HEK293 (cell line): ENCODE measurements around the gene CSK.

Source experiments
- ZNF24 ChIP-seq: fragments of 450-650 bp; formaldehyde crosslinking; IDR thresholded peaks from 2 replicates; pipeline ENCODE4 v1.5.1; 2016; ENCODE audit warnings: missing biosample characterization, missing genetic modification characterization
- ZNF274 ChIP-seq, 2 experiments: fragments of 200-500 bp in 1 of 2; fragments of 450-650 bp in 1 of 2; sonication (Bioruptor generic) in 1 of 2; formaldehyde crosslinking in 1 of 2; IDR thresholded peaks; 2 replicates each; pipeline versions ENCODE4 v1.5.1 to v1.6.1; 2014 to 2016; ENCODE audit warnings: borderline replicate concordance in 1 of 2, inconsistent platforms in 1 of 2, low read length in 1 of 2, missing biosample characterization in 1 of 2, missing genetic modification characterization in 1 of 2
- ZNF701 ChIP-seq: fragments of 450-650 bp; formaldehyde crosslinking; IDR thresholded peaks from 2 replicates; pipeline ENCODE4 v1.5.1; 2016; ENCODE audit warnings: missing biosample characterization, missing genetic modification characterization
- TF ChIP-seq, protein P1 (sequence below): fragments of 450-650 bp; formaldehyde crosslinking; IDR thresholded peaks from 2 replicates; pipeline ENCODE4 v1.5.1; 2016; ENCODE audit warnings: missing biosample characterization, missing genetic modification characterization
- TF ChIP-seq, protein P2 (sequence below): fragments of 450-650 bp; formaldehyde crosslinking; conservative IDR thresholded peaks from 2 replicates; pipeline ENCODE4 v1.5.1; 2016; ENCODE audit warnings: low read depth, missing biosample characterization, missing genetic modification characterization
- TF ChIP-seq, protein P3 (sequence below): sonication (generic); formaldehyde crosslinking; IDR thresholded peaks from 2 replicates; pipeline ENCODE4 v1.8.1; 2022; ENCODE audit warnings: mild to moderate bottlenecking, moderate library complexity, missing genetic modification reagents

DNA sequence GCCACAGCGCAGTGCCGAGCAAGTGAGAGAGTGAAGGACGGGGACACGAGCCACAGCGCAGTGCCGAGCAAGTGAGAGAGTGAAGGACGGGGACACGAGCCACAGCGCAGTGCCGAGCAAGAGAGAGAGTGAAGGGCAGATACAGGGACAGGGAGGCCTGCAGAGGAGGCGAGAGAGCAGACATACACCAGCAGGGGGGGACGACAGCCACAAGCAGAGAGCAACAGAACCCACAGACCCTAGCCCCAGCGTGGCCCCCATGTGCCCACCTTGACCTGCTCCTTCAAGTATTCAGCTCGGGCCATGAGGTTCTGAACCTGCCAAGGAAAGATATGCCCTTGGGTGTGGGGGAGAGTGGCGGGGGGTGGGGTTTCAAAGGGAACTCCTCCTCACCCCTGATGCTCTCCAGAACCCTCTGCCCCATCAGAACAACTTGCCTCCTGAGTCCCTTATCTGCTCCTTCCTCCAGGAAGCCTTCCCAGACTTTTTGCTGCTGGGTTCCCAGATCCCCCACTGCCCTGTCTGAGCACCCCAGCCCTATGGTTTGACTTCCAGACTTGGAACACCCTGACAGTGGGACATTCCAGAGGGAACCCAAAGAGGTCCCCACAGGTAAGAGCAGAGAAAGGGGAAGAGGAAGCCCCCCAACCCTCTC lies 55.7 kb downstream of the CSK start:
- TF ChIP-seq, protein P1, sequence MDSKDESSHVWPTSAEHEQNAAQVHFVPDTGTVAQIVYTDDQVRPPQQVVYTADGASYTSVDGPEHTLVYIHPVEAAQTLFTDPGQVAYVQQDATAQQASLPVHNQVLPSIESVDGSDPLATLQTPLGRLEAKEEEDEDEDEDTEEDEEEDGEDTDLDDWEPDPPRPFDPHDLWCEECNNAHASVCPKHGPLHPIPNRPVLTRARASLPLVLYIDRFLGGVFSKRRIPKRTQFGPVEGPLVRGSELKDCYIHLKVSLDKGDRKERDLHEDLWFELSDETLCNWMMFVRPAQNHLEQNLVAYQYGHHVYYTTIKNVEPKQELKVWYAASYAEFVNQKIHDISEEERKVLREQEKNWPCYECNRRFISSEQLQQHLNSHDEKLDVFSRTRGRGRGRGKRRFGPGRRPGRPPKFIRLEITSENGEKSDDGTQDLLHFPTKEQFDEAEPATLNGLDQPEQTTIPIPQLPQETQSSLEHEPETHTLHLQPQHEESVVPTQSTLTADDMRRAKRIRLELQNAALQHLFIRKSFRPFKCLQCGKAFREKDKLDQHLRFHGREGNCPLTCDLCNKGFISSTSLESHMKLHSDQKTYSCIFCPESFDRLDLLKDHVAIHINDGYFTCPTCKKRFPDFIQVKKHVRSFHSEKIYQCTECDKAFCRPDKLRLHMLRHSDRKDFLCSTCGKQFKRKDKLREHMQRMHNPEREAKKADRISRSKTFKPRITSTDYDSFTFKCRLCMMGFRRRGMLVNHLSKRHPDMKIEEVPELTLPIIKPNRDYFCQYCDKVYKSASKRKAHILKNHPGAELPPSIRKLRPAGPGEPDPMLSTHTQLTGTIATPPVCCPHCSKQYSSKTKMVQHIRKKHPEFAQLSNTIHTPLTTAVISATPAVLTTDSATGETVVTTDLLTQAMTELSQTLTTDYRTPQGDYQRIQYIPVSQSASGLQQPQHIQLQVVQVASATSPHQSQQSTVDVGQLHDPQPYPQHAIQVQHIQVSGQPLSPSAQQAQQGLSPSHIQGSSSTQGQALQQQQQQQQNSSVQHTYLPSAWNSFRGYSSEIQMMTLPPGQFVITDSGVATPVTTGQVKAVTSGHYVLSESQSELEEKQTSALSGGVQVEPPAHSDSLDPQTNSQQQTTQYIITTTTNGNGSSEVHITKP (tag by site-specific recombination), result no peak
- no peak for TF ChIP-seq ZNF24
- TF ChIP-seq, protein P2, sequence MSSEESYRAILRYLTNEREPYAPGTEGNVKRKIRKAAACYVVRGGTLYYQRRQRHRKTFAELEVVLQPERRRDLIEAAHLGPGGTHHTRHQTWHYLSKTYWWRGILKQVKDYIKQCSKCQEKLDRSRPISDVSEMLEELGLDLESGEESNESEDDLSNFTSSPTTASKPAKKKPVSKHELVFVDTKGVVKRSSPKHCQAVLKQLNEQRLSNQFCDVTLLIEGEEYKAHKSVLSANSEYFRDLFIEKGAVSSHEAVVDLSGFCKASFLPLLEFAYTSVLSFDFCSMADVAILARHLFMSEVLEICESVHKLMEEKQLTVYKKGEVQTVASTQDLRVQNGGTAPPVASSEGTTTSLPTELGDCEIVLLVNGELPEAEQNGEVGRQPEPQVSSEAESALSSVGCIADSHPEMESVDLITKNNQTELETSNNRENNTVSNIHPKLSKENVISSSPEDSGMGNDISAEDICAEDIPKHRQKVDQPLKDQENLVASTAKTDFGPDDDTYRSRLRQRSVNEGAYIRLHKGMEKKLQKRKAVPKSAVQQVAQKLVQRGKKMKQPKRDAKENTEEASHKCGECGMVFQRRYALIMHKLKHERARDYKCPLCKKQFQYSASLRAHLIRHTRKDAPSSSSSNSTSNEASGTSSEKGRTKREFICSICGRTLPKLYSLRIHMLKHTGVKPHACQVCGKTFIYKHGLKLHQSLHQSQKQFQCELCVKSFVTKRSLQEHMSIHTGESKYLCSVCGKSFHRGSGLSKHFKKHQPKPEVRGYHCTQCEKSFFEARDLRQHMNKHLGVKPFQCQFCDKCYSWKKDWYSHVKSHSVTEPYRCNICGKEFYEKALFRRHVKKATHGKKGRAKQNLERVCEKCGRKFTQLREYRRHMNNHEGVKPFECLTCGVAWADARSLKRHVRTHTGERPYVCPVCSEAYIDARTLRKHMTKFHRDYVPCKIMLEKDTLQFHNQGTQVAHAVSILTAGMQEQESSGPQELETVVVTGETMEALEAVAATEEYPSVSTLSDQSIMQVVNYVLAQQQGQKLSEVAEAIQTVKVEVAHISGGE (tag by site-specific recombination), result no peak
- no peak for TF ChIP-seq ZNF274 (IDR thresholded peaks at IDR 0.05; ENCODE audit: low read length)
- no peak for TF ChIP-seq ZNF274 (tag by site-specific recombination; IDR thresholded peaks at IDR 0.05; ENCODE audit: borderline replicate concordance)
- TF ChIP-seq ZNF701 (tag by site-specific recombination), result no peak
- TF ChIP-seq, protein P3, sequence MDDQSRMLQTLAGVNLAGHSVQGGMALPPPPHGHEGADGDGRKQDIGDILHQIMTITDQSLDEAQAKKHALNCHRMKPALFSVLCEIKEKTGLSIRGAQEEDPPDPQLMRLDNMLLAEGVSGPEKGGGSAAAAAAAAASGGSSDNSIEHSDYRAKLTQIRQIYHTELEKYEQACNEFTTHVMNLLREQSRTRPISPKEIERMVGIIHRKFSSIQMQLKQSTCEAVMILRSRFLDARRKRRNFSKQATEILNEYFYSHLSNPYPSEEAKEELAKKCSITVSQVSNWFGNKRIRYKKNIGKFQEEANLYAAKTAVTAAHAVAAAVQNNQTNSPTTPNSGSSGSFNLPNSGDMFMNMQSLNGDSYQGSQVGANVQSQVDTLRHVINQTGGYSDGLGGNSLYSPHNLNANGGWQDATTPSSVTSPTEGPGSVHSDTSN, result no peak
